Amygdala (tissue), 56 donors: Measurements from ENCODE around the gene SLC38A1.
"Not testable (repeated sequence)": the region's sequence is repeated elsewhere in the genome, so short reads cannot be mapped to it uniquely, and the experiment has no call there.

ENCODE experiments used
- DNase-seq, 56 donors: peaks; one replicate each; lab custom pipeline; 2025; lab: John Stamatoyannopoulos, UW

Gene SLC38A1

DNA sequence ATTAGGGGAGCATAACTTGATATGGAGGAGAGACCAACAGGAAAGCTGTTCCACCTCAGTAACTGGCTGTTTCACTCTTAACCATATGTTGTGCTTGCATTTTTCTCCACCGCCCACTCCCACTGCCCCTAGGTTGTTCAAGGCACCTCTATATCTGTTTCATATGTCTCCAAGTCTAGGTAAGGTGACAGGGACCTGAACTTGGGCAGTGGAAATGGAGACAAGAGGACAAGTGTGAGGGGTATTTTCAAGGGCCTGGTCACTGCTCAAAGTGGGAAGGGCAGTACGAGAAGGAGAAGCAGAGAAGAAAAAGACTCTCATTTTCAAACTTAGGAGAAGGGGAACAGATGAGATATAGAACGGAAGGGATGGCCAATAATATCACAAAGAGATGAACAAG, 3.1 kb downstream of the SLC38A1 start:
- DNase-seq = no peak

DNA sequence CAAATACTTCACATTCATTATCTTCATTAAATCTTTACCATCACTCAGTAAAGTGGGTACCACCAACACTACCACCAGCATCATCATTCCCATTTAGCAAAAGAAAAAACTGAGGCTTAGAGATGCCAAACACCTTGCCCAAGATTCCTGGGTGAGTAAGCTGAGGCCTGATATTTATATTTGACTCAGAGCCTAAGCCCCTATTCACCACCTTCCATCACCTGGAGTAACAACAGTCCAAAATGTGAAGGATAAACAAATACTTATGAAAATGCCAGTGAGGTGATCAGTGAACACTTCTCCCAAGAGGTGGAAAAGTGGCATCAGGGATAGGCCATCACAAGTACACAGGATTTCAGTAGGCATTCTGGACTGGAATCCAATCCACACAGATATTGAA, 3.7 kb downstream of the SLC38A1 start:
- DNase-seq = no peak

DNA sequence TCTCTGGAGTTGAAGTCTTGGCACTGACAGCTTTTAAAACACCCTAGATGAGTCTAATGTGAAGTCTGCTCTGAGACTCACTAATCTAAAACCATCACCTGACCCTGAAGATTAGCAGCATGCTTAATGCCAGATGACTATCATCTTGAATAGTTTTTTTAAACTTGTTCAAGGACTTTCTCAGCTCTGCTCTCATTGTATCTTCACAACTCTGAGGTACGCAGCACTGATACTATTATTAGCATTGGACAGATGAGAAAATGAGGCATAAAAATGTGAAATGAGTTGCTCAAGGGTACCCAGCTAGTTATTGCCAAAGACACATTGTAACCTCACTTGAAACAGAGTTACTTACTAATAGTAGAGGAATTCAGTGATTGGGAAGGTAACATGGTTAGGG, 4.8 kb downstream of the SLC38A1 start:
- no peak for DNase-seq

DNA sequence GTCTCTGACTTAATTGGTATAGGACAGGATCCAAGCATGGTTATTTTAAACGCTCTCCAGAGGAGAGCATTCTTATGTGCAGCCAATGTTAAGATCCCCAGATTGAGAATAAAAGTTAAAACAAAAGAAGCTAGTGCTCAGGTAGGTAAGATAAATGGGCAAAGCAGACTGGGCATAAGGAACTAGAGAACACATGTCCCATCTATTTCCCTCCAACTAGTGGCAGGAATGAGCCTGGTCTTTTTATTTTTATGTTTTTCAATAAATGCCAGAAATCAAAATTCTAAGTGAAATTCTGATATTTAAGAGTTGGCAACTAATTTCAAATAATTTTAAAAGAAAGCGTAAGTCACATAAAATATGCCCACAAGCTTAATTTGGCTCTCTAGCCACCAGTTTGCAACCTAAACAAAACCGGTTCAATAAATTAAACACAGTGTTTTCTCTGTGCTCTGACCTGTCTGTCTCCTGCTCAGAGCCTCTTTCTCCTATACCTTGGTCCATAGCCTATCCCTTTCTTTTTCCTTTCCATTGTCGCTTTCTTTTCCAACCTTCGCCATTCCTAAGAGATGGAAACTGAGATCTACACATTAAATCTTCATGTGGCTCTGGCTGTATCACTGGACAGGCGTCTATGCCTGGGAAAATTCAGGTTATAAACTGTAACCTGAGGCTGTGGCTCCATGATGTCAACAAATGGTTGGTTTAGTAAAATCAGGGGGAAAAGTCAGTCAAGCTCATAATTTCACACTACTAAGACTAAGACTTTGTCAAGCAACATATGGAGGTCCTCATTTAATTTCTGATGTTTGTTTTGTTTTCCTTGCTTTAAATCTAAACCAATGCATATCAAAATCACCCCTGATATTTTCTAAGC, 5.5 kb downstream of the SLC38A1 start:
- DNase-seq = no peak

DNA sequence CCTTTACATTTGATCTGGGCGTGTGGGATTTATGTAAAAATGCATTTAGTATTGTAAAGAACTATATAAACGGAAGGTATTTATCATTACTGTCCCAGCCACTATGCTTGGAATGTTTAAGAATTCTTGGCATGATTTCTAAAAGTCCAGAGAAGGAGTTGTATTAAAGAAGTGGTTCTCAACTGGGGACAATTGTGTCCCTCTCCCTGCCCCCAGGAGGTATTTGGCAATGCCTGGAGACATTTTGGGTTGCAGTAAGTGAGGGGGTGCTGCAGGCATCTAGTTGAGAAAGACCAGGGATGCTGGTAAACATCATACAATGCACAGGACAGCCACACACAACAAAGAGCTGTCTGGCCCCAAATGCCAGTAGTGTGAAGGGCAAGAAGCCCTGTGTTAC, 7.2 kb downstream of the SLC38A1 start:
- no peak for DNase-seq

DNA sequence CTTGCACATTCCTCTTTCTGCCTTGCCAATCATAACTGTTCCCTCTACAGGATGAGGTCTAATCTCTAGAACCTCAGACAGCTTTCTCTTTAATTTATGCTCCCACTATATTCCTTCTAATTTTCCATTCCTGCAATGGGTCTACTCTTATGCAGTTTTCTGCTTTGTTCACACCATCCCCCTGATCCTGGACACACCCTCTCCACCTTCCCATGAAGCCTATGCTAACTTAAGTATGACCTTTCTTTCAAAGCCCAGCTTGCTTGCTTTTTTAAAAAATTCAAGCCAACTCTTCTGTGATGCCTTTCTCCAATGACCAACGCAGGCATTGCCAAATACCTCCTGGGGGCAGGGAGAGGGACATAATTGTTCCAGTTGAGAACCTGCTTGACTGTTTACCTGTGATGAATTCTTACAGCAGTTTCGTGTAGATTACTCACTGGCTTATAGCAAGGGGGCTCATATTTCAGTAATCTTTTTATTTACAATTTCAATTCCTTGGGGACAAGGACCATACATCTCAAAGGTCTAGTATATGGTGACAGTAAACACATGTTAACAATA, 7.8 kb downstream of the SLC38A1 start:
- no peak for DNase-seq

DNA sequence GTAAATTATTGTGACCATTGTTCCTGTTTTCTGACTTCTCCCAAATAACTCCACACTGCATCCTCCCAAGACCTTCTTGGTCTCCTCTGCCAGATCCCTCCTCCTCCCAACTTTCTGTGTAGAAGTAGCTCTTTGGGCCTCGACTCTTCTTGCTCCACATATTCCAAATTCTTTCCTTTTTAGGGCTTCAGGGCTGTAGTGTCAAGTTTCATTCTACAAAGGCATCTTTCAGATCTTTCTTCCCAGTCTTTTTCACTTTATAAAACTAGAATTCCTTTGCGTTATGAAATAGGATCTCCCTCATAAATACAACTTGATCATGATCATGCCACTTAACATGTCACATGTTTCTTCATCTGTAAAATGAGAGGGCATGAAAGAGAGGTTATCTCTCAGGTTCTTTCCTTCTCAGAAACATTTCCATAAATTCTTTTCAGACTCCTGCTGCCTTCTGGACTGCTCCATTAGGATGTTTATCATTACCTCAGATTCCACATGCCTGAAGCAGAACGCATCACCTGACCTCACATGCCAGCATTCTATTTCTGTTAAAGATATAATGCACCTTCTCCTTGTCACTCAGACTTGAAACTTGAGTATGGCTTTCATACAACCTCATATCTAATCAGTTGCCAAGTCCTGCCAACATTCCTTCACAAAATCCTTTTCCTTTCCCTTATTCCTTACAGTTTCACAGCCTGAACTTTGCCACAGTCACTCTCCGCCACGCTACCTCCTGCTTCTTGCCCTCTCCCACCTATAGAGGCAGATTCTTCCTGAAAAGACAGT, 8.5 kb downstream of the SLC38A1 start:
- DNase-seq = no peak

DNA sequence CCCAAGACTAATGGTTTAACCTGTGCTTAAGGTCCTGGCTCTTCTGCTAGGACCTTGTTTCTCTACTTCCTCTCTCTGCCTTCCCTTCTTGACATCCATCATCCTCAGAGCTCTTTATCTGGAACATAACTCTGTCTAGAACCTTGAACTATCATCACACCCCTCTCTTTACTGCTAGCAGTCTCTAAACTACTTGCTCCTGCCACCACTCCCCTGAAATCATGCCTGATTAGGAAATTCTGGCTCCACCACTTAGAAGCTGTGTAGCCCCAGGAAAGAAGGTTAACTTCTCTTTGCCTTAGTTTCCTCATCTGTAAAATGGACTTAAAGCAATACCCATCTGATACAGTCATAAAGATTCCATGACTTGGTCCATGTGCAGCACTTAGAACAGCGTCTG, 9.1 kb downstream of the SLC38A1 start:
- no peak for DNase-seq

DNA sequence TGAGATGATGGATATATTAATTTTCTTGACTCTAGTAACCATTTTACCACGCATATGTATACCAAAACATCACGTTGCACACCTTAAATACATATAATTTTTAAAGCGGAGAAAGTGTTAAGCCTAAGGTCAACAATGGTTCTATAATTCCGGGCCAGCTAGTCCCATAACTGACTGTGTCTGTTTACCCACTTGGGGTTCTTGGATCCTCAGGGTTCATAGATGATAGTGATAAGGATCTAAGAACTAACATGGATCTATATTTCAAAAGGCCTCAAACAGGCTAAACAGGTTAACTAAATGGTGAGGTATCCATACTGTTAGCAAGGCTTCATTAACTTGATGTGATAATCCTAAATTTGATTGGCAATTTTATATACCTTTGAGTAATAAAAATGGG, 9.8 kb downstream of the SLC38A1 start:
- no peak for DNase-seq

DNA sequence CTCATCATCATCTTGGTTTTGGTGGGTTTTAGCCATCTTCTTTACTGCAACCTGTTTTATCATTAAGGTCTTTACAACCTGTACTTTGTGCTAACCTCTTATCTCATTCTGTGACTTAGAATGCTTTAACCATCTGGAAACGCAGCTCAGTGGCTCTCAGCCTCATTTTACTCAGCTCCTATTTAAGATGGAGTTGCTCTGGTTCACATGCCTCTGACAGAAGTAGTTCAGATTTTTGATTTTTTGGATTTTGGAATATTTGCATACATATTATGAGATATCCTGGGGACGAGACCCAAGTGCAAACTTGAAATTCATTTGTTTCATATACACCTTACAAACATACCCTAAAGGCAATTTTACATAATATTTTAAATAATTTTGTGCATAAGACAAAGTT, 10.7 kb downstream of the SLC38A1 start:
- DNase-seq = no peak

DNA sequence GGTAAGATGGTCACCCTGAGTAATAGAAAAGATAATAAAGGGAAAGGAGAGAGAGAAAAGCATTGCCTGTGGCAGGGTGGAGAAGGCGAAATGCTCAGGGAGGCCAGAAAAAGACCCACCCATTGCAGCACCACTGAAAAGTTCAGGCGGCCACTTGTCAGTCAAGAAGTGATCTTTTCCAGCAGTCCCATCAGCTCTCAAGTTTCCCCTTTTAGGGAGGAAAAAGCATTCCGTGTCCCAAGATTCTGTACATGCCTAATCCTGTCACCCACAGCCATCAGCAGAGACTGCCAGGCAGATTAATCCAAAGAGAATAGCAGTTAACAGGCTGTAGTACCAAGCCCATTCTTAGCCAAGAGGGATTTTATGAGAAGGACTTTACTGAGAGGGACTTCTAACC, 11.9 kb downstream of the SLC38A1 start:
- DNase-seq = no peak

DNA sequence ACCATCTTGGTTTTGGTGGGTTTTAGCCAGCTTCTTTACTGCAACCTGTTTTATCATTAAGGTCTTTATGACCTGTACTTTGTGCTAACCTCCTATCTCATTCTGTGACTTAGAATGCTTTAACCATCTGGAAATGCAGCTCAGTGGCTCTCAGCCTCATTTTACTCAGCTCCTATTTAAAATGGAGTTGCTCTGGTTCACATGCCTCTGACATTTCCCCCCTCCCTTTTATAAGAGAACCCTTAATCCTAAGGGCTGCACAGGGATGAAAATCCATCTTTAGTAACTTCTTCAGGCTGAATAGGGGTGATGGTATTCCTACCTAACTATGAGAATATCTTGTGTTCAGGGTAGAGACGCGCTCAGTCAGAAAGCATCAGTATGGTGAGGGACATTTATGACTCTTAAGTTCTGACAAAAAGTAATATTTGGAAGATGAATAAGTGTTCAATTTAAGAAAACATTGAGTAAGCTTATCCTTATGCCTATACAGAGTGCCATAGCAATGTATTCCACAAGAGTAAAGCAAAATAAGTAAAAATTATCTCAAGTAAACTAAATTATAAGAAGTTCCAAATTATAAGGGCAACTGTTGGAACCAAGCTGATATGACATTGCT, 15.2 kb downstream of the SLC38A1 start:
- no peak for DNase-seq

DNA sequence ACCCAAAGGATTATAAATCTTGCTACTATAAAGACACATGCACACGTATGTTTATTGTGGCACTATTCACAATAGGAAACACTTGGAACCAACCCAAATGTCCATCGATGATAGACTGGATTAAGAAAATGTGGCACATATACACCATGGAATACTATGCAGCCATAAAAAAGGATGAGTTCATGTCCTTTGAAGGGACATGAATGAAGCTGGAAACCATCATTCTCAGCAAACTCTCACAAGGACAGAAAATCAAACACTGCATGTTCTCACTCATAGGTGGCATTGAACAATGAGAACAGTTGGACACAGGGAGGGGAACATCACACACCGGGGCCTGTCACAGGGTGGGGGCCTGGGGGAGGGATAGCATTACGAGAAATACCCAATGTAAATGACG, 16.8 kb downstream of the SLC38A1 start:
- not testable (repeated sequence) for DNase-seq

DNA sequence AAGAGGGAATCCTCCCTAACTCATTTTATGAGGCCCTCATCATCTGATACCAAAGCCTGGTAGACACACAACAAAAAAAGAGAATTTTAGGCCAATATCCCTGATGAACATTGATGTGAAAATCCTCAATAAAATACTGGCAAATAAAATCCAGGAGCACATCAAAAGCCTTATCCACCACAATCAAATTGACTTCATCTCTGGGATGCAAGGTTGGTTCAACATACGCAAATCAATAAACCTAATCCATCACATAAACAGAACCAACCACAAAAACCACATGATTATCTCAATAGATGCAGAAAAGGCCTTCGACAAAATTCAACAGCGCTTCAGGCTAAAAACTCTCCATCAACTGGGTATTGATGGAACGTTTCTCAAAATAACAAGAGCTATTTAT, 18.9 kb downstream of the SLC38A1 start:
- DNase-seq = not testable (repeated sequence)

DNA sequence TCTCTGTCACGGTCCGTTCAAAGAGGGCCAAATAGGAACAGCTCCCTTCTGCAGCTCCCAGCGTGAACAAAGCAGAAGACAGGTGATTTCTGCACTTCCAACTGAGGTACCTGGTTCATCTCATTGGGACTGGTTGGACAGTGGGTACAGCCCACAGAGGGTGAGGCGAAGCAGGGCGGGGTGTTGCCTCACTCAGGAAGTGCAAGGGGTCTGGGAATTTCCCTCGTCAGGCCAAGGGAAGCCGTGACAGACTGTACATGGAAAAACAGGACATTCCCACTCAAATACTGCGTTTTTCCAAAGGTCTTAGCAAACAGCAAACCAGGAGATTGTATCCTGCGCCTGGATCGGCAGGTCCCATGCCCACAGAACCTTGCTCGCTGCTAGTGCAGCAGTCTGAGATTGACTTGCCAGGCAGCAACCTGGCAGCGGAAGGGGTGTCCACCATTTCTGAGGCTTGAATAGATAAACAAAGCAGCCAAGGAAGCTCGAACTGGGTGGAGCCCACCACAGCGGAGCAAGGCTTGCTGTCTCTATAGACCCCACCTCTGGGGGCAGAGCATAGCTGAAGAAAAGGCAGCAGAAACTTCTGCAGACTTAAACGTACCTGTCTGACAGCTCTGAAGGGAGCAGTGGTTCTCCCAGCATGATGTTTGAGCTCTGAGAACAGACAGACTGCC, 22.7 kb downstream of the SLC38A1 start:
- DNase-seq = no peak

DNA sequence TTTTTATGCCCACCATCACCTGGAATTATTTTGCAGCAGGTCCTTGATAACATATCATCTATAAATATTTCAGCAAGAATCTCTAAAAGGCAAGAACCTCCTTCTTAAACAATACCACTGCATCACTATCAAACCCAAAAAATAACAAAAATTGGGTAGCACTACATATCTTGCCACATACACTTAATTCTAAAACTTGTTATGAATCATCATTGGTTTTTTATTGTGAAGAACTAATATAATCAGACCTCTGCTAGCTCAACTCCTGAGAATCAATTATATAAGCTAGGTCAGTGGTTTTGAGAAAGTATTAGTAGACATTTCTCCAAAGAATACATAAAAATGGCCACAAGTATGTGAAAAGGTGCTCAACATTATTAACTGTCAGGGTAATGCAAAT, 23.8 kb downstream of the SLC38A1 start:
- no peak for DNase-seq

DNA sequence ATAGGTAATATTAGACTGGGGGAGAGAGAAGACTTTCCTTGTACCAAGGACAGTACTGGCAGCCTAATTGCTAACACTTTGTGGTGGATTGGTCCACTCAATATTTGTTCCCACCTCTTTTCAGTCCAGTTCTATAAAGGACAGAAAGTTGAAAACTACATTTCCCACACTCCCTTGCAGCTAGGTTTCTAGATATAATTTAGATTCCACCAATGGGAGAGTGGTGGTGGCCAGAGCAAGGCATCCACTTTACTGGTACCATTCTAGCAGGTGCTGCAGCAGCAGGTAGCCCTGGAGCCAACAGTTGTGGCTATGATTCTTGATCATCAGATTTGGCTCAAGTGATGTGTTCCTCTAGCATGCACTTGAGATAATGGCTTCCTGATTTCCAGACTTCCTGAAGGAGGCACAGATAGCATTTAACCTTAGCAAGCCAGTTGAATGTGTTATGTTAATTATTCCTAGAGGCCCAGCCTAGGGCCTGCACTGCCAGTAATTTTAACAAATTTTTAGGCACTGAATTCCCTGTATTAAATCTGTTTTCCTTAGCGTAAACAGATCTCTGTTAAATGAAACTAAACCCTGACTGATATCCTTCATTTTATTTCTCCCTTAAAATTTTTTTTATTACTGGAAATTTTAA, 24.4 kb downstream of the SLC38A1 start:
- no peak for DNase-seq

DNA sequence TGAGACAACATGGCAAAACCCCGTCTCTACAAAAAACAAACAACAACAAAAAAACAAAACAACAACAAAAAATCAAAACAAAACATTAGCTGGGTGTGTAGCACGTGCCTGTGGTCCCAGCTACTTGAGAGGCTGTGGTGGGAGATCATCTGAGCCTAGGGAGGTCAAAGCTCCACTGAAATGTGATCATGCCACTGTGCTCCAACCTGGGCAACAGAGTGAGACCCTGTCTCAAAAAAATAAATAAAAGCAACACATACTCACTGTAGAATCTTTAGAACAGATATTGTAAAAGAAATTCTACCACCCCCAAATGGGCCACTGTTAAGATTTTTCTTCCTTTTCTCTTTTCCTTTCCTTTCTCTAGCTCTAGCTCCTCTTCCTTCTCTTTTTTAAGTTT, 26.3 kb downstream of the SLC38A1 start:
- no peak for DNase-seq

DNA sequence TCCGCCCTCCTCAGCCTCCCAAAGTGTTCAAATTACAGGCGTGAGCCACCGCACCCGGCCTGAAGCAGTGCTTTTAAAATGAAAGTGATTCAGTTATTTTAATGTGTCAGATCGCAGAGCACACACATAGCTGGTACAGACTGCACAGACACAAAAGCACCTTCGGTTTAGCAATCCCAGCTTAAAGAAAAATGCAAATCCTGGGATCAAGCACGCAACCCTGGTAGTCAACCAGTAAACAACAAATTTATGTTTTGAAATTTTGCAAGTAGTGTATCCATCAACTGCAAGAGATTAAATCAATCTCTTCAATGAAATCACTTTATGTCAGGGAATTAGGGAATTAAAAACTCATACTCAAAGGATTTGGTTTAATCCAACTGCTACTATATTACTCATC, 28.4 kb downstream of the SLC38A1 start:
- no peak for DNase-seq

DNA sequence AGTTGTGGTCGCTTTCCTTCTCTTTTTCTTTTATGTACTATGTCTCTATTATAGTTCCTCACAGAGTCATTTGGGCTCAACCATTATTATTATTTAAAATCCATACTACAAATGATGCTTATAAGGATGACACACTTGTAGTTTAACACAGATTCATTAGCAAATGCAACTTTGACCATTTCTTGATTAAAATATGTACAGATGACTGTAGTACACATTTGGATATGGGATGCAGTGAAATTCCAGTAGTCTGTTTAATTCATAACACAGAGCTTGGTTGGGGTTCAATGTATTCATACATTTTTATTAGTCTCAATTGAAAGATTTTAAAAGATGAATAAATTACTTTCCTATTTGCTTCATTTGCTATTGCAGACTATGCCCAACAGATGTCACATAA, 30.0 kb downstream of the SLC38A1 start:
- DNase-seq = no peak
